HG03280 (cell line): ENCODE data around the gene VRK1.

Experiments used
- ATAC-seq: cut with Tn5 transposase; IDR thresholded peaks from one replicate; pipeline ENCODE4 v1.9.1; 2021; ENCODE audit warnings: mild to moderate bottlenecking, moderate library complexity; ENCODE audit not compliant: unreplicated experiment

VRK1 gene

GRCh38 chr14:96823652-96824051 lies 26.5 kb downstream of the VRK1 start:
- no peak for ATAC-seq

GRCh38 chr14:96824283-96824682 lies 27.1 kb downstream of the VRK1 start:
- no peak for ATAC-seq

DNA sequence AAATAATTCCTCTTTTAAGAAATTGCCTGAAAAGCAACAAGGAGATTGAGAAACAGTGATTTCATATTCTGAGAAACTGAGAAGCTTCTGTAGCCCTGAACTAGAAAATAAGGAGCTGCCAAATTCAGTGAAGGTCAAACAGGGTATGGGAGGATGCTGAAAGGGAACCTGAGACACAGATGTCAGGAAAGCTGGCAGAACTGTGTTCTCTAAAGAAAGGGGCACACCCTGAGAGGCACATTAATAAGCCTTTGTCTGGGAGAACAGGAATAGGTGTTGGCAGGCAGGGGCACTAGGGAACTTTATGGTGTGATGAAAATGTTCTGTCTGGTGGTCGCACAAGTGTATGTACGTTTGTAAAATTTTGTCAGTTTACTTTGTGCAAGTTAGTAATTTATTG lies 29.6 kb downstream of the VRK1 start:
- ATAC-seq: no peak

DNA sequence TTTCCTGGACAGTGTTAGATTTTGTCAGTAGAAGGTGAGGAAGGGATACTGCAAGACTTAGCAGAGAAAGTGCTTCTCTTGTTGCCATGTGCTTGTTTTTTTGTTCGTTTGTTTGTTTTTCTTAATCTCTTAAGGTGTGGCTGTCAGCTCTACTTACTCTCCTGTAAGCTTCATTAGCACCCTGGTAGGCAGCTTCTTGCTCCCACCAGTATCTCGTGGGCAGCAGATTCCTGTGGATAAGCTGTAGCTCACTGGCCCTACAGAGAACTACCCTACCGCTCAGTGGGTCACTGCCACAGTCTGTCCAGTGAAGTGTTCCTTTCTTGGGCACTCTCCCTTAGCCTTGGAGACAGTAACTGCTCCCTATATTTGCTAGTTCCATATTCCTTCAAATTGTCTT lies 30.1 kb downstream of the VRK1 start:
- ATAC-seq: no peak

DNA sequence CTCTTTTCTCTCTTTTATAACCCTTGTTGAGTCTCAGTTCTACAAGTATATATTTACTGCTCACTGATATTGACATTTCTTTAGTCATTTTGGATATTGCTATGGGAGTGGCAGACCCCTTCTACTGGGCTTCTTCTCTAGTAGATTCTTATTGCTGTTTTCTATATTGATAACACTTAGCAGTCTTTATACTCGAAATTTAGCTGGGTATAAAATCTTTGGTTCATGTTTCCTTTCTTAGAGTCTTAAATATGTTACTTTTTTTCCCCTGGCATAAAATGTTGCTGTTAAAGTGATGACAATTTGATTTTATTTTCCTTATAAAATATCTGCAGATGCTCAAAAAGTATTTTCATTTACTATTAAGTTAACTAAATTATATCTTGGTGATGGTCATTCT lies 32.6 kb downstream of the VRK1 start:
- no peak for ATAC-seq

GRCh38 chr14:96830946-96831345 lies 33.8 kb downstream of the VRK1 start:
- ATAC-seq: no peak

GRCh38 chr14:96832351-96832750 lies 35.2 kb downstream of the VRK1 start:
- ATAC-seq: no peak

- ATAC-seq: no peak
These were observed 41.3 kb downstream of the VRK1 start for GRCh38 chr14:96838449-96838848.

- no peak for ATAC-seq
These were observed 42.1 kb downstream of the VRK1 start for GRCh38 chr14:96839251-96839650.

GRCh38 chr14:96843137-96843536 lies 46.0 kb downstream of the VRK1 start:
- no peak for ATAC-seq

GRCh38 chr14:96844857-96845570 lies 47.8 kb downstream of the VRK1 start:
- no peak for ATAC-seq

DNA sequence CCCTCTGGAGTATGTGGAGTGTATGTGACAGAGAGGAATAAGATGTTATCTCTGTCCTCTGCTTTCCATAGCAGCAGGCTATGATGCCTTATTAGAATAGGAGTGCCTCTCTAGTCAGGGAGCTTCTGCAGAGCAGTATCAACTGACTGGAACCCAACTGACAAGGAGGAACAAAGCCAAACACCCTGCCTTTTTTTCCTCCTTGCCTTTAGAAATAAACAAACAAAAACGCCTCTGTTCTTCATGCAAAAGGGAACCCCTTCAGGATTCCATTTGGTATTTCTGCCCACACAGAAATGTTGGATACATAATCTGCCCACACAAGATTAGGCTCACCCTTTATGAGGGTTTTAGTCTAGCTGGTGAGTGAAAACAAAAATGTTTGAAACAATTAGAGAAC lies 50.3 kb downstream of the VRK1 start:
- ATAC-seq: no peak

DNA sequence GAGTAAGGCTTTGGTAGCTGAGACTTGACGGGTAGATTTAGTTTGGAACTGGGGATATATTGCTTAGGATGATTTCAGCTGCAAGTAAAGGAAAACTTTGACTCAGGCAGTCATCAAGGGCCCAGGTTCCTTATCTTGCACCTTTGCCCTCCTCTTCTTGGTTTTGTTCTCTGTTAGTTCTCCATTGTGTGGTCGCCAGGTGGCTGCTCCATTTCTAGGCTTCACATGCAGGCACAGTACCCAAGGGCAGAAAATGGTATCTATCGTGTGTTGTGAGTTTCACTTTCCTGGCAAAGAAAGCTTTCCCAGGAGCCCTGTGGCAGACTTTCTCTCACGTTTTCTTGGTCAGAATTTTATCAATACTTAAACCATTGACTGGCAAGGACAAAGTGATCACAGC lies 50.8 kb downstream of the VRK1 start:
- no peak for ATAC-seq

- no peak for ATAC-seq
These were observed 52.6 kb downstream of the VRK1 start for GRCh38 chr14:96849733-96850132.

- no peak for ATAC-seq
These were observed 54.7 kb downstream of the VRK1 start for GRCh38 chr14:96851694-96852381.

DNA sequence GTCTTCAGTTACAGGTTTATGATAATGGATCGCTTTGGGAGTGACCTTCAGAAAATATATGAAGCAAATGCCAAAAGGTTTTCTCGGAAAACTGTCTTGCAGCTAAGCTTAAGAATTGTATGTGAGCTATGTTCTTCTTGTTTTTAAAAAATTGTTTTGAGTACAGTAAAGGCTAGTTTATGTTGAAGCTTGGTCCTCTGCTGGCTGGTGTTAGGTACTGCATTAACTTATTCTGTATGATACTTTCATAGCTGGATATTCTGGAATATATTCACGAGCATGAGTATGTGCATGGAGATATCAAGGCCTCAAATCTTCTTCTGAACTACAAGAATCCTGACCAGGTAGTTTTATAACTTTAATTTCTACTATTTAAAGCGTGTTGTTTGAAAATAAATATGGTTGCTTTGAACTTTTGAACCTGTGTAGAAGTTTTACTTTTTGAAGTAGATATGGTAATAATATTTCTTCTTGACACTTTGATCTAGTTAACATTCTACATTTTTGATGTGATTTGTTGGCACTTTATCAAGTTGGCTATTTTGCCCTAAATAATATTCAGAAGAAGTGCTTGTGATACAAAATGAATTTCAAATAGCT lies 55.7 kb downstream of the VRK1 start:
- ATAC-seq: peak; percentile 65

GRCh38 chr14:96858643-96859042 lies 61.5 kb downstream of the VRK1 start:
- ATAC-seq: no peak

DNA sequence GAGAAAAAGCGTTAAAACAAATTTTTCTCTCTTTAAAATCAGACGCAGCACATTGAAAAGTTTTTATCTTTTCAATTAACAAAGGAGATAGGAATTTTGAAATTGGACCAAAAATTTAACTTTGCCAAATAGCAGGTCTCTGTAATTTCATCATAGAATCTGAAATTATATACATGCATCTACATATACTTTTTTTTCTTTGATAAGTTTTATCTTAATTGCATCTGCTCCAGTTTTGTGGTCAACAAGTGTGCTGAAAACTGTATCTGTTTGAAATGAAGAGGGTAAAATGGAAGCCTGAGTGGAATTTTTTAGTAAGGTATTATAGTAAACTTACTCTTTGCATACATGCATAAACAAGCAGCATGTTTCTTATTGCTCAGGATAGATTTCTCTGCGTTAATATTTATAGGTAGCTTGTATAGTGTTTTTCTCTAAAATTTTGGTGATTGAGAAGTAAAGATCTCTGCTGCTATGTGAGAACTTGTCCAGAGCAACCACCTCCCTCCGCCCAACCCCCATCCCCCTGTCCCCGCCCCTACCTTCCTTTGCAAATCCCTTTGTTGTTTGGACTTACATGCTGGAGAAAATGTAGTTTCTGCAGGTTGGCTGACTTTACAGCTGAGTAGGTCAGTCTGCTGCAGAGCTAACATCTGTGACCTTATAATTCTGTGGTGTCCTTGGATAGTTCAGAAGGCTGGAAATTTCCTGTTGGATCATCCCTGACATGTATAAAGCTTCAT lies 64.6 kb downstream of the VRK1 start:
- ATAC-seq: no peak

GRCh38 chr14:96863327-96863985 lies 66.3 kb downstream of the VRK1 start:
- ATAC-seq: no peak

- no peak for ATAC-seq
These were observed 66.8 kb downstream of the VRK1 start for GRCh38 chr14:96863986-96864330.

- ATAC-seq: no peak
These were observed 70.5 kb downstream of the VRK1 start for GRCh38 chr14:96867634-96868033.
